HEK293T (cell line): Measurements from ENCODE around the gene GBP4.
"Not testable (repeated sequence)": the region's sequence is repeated elsewhere in the genome, so short reads cannot be mapped to it uniquely, and the experiment has no call there.

Experiments
- ARNT ChIP-seq: fragments of 450-650 bp; IDR thresholded peaks from 2 replicates; pipeline ENCODE4 v1.6.1; 2017; ENCODE audit warnings: mild to moderate bottlenecking
- BHLHE40 ChIP-seq: fragments of 450-650 bp; IDR thresholded peaks from 2 replicates; pipeline ENCODE4 v1.6.1; 2016; ENCODE audit warnings: mild to moderate bottlenecking, moderate library complexity, borderline replicate concordance
- ELF4 ChIP-seq: fragments of 450-650 bp; IDR thresholded peaks from 2 replicates; pipeline ENCODE4 v1.6.1; 2017; ENCODE audit warnings: antibody characterized with exemption
- FOXA1 ChIP-seq: fragments of 450-650 bp; IDR thresholded peaks from 2 replicates; pipeline ENCODE4 v1.6.1; 2016; ENCODE audit warnings: mild to moderate bottlenecking
- FOXK2 ChIP-seq: fragments of 450-650 bp; IDR thresholded peaks from 2 replicates; pipeline ENCODE4 v1.6.1; 2016; ENCODE audit warnings: mild to moderate bottlenecking
- FOXM1 ChIP-seq: fragments of 450-650 bp; IDR thresholded peaks from 2 replicates; pipeline ENCODE4 v1.6.1; 2017; ENCODE audit warnings: mild to moderate bottlenecking, borderline replicate concordance
- L3MBTL2 ChIP-seq: fragments of 450-650 bp; conservative IDR thresholded peaks from 2 replicates; pipeline ENCODE4 v1.6.1; 2016; ENCODE audit warnings: mild to moderate bottlenecking
- LEF1 ChIP-seq: fragments of 450-650 bp; IDR thresholded peaks from 2 replicates; pipeline ENCODE4 v1.6.1; 2017; ENCODE audit warnings: mild to moderate bottlenecking, borderline replicate concordance
- NFRKB ChIP-seq: fragments of 450-650 bp; IDR thresholded peaks from 2 replicates; pipeline ENCODE4 v1.6.1; 2016; ENCODE audit warnings: mild to moderate bottlenecking, moderate library complexity
- PKNOX1 ChIP-seq: fragments of 450-650 bp; IDR thresholded peaks from 2 replicates; pipeline ENCODE4 v1.6.1; 2016
- SP1 ChIP-seq: fragments of 450-650 bp; IDR thresholded peaks from 2 replicates; pipeline ENCODE4 v1.6.1; 2017
- SUZ12 ChIP-seq: fragments of 450-650 bp; IDR thresholded peaks from 2 replicates; pipeline ENCODE4 v1.6.1; 2016; ENCODE audit warnings: mild to moderate bottlenecking
- TARDBP ChIP-seq: fragments of 450-650 bp; IDR thresholded peaks from 2 replicates; pipeline ENCODE4 v1.6.1; 2016
- ZNF384 ChIP-seq: fragments of 450-650 bp; IDR thresholded peaks from 2 replicates; pipeline ENCODE4 v1.6.1; 2016

DNA sequence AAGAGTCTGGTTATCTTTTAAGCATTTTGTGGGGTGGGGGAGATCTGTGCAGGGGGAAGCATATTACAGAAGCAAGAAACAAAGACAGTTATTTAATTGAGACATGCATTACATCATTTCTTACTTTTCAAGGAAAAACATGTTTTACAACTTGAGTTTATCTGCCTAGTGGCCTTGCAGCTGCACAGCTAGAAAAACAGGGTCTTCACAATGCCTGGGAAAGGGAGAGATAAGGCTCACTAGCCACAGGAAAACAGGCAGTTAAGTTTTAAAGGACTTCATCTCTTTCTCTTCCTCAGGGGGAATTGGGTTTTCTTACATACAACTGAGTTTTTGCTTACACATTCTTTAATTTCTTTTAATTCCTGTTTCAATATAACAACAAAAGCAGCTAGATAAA, 21.1 kb upstream of the GBP4 start:
- TF ChIP-seq ZNF384, ELF4, SP1, BHLHE40, TARDBP, FOXK2, PKNOX1, ARNT, L3MBTL2, FOXA1, LEF1, SUZ12, NFRKB, FOXM1: not testable (repeated sequence)
